MV-4-11 (cell line): ENCODE results near the gene GSTM2.
"Not testable (repeated sequence)": the region's sequence is repeated elsewhere in the genome, so short reads cannot be mapped to it uniquely, and the experiment has no call there.

Experiments
- DNase-seq: peaks from one replicate; lab custom pipeline; 2025; lab: John Stamatoyannopoulos, UW

Gene GSTM2

DNA sequence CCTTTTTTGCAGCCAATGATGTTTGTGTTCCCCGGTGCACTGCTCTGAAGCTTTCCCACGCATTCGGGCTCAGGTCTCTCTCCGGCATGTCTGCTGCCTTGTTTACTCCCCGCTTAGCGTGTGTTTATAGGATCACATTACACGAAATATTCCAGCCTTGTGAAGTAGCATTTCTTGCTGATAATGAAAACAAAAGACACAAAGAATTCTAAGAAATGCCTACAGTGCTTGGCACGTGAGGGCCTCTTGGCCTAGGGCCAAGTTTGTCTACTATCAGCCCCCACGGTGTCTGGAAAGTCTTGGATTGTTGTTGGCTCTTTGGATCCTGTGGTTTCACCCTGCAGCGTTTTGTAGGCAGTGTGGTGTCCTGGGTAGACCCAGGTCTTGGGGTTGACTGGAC, 23.2 kb upstream of the GSTM2 start:
- no peak for DNase-seq

DNA sequence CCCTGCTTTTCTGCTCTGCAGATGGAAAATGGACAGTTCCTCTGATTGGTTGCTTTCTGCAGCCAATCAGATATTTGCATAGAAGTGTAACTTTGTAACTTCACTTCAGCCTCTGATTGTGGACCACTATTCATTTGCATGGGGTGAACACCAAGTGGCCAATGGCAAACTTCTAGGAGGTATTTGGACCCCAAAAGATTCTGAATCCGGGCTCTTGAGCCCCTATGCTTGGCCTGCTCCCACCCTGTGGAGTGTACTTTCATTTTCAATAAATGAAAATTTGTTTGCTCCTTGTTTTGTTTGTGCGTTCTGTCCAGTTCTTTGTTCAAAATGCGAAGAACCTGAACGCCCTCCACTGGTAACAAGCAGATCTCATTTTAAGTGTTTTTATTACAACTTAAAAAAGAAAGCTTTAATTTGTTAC, 18.4 kb upstream of the GSTM2 start:
- peak; percentile 8 for DNase-seq

DNA sequence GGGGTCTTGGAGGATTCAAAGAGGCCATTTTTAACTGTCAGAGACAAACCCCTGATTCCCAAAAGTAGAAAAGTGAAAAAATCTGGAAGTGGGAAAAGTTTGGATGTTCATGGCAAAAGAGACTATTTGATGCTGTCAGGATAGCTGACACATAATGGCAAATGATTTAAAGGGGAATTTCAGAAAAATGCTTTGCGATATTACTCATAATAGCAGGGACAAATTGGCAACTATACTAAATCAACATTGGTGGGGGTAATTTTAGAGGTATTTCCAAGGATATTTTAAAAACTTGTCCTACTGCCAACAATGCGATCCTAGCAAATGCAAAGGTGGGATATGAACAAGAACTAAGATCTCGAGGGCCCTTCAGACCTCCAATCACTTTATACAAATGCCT, 17.2 kb upstream of the GSTM2 start:
- no peak for DNase-seq

DNA sequence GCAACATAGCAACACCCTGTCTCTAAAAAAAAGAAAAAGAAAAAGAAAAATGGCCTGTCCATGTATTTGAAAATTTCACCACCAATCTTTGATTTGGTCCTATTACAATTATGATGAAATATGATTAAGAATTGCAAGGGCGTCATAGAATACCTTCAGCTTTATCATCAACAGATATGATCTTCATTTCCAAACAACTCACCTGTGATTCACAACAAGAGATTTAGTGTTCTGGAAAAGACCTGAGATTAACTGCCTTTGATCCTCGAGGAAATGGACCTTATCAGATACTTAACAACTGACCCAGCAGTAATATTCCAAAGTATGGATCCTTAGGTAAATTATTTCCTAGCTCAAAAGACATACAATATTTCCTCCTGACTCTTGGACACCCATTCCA, 15.5 kb upstream of the GSTM2 start:
- DNase-seq, result no peak

DNA sequence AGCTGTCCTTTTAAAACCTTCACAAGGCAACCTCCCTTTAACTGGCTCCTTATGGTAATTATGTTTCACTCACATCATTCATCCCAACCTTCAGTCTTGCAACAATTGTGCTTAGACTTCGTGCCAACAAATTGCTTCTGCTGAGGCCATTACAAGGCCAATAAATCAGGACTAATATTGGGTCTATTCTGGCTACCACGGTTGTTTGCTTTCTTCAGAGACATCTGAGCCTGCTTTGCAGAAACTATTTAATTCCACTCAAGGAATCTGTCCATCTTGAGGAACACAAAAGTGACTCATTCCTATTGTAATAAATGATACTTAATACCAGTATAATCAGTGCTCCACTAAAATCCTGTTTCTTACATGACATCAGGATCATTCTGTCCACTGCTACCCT, 14.6 kb upstream of the GSTM2 start:
- no peak for DNase-seq

DNA sequence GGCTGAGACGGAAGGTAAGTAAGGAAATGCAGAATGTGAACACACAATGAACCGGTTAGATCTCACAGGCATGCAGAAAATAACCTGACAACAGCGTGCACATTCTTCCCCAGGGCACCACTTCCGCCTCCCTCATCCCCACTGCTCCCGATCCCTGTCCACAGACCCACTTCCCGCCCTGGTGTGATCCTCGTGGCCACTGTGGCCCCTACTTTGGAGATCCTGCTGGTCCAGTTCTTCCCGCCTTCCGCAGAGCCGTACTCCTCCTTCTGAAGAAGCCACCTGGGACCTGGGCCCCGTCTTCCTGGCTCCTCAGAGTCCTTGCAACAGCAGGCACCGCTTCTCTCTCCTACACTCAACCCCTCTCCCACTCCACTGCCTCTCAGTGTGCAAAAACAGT, 13.3 kb upstream of the GSTM2 start:
- DNase-seq, result no peak

DNA sequence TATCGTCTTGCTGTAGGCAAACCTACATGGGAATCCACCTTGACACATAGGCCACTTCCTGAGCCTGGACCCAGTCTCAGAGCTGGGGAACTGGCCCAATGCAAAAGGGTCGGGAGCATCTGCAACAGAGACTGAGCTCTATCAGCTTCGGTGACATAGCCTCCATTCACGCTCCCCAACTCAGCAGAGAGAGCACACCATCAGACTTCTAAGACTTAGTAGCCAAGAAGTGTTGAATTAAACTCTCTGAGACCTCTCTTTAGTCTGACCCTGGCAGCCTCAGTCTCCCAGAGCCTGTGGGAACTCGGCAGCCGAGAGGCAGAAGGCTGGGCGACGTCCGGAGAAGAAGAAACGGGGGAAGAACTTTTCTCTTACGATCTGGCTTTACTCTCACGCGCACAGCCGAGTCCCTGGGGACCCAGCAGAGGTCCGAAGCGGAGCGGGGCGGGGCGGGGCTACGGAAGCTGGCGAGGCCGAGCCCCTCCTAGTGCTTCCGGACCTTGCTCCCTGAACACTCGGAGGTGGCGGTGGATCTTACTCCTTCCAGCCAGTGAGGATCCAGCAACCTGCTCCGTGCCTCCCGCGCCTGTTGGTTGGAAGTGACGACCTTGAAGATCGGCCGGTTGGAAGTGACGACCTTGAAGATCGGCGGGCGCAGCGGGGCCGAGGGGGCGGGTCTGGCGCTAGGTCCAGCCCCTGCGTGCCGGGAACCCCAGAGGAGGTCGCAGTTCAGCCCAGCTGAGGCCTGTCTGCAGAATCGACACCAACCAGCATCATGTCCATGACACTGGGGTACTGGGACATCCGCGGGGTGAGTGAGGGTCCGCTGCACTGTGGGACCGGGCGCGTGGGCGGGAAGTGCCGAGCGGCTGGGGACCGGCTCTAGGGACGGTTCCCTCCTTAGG, 12.0 kb upstream of the GSTM2 start, which contains the start of gene GSTM4:
TSS of gene GSTM4 (plus strand) at position 485 of the 905 bp plus-strand sequence. CDS start at position 776, 291 bp downstream.
- peak; percentile 56 for DNase-seq

DNA sequence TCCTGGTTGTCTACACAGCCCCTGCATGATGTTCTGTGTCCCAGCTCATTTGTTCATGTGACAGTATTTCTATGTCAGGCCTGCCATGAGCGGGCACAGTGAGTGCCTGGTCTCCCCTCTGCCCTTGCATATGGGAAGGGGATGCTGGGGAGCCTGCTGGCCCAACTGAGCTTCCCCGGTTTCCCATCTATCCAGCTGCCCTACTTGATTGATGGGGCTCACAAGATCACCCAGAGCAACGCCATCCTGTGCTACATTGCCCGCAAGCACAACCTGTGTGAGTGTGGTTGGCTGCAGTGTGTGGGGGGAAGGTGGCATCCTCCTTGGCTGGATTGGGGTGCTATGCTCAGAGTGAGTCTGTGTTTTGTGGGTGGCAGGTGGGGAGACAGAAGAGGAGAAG, 10.5 kb upstream of the GSTM2 start:
- DNase-seq, result no peak

DNA sequence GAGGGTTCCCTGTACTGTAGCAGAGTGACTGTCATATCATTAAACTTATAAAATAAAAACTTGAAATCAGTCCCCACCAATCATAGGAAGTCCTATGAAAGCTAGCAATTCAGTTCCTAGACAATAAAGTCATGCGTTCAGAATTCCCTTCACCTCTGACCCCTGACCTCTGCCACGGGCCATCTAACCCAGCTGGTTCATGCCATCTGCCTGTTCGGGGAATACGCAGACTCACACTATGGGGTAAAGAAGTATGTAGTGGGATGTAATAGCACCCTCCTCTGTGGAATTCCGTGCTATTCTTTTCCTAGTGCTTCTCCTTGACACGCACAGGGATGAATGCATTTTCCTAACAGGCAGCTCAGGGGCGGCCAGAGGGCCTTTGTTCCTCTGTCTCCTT, 9.9 kb upstream of the GSTM2 start:
- no peak for DNase-seq

DNA sequence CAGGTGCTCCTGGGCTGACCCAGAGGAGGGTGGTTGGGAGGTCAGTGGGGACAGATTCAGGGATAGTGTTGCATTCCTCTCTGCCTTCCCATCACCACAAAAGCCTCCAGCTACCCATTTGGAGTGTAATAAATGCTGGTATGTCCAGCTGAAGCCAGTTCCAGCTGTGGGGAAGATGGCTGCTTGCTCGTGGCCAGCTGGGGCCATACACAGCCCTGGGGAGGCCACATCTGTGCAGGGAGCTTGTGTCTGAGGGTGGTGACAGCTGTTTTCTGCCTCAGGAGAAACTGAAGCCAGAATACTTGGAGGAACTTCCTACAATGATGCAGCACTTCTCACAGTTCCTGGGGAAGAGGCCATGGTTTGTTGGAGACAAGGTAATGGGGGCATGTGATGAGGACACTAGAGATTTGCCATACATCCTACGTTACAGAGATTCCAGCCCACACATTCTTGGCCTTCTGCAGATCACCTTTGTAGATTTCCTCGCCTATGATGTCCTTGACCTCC, 9.3 kb upstream of the GSTM2 start:
- peak; percentile 27 for DNase-seq

DNA sequence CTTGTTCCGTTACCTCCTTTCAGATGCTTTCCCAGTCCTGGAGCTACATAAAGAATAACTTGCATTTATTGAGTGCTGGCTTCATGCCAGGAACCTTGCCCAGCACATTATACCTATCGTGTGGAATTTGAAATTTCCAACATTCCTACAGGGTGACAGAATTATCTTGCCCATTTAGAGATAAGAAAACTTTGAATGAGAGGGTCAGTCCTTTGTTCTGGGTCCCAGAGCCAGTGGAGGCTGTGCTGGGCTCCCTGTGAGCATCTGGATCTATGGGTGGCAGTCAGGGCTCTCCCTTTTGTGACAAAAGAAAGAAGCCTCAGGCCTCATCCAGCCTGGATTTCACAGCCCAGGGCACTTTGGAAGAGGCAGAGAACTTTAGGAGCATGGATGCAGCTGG, 8.7 kb upstream of the GSTM2 start:
- DNase-seq, result no peak

DNA sequence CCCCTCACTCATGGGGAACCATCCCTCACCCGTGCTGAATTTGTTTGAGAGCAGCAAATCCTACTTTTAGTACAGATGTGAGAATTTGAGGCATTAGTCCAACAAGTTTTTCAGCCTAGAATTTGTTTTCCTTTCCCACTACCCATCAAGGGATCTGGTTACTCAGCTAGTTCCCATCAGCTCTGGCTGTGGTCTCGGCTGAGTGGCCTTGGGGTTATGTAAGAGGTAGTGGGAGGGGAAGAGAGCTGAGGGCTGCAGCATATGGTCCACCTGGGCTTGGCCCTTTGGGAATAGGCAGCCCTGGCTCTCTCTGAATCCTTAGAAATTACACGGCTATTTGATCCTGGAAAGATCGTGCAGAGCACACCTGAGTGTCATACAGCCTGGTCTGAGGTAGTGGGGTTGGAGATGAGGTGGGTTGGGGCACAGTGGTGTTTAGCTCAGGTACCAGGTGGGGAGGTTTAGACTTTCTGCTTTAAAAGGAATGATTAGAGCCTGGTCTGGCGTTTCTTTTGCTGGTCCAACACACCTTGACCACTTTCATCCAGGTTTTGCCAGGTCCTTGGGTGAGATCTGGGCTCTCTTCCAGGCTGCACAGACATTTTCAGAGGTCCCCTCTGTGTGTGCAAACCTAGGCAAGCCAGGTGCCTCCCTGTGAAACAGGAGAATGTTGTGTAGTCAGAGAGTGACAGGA, 7.7 kb upstream of the GSTM2 start:
- peak; percentile 65 for DNase-seq

DNA sequence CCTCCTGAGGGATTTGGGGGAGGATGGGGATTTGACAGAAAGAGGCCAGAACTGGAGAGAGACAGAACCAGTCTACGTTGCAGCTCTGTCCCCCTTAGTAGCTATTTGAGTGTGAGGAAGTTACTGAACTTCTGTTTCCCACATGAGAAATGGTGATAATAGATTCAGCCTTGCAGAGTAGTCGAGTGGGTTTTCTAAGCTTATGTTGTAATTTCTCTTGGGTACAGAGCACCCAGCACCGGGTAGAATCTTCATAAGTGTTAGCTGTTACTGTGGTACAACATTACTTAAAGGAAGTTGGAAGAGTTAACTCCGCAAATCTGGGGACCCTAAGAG, 7.2 kb upstream of the GSTM2 start:
- peak; percentile 61 for DNase-seq

DNA sequence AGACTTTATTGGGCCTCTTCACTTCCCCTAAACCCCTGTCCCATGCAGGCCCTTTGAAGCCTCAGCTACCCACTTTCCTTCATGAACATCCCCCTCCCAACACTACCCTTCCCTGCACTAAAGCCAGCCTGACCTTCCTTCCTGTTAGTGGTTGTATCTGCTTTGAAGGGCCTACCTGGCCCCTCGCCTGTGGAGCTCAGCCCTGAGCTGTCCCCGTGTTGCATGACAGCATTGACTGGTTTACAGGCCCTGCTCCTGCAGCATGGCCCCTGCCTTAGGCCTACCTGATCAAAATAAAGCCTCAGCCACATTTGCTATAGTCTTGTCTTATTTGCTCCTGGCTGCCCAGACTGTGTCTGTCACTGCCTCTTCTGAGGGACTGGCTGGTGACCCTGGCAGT, 6.5 kb upstream of the GSTM2 start:
- DNase-seq, result no peak

DNA sequence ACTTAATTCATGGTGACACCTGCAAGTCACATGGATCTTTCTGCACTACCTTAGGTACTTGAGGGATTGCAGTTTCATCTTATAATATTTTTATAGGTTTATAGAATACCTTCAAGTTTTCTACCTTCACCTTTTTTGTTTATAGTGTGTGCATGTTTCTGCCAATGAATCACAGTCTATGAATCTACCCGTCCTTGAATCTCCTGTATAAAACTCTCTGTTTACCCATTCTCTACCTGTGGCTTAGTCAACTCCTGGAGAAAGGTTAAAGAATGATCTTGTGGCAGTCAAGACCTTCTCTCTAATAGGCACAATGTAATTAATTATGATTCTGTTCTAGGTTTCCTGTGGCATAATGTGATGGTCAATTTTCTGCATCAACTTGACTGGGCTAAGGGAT, 3.2 kb upstream of the GSTM2 start:
- no peak for DNase-seq

DNA sequence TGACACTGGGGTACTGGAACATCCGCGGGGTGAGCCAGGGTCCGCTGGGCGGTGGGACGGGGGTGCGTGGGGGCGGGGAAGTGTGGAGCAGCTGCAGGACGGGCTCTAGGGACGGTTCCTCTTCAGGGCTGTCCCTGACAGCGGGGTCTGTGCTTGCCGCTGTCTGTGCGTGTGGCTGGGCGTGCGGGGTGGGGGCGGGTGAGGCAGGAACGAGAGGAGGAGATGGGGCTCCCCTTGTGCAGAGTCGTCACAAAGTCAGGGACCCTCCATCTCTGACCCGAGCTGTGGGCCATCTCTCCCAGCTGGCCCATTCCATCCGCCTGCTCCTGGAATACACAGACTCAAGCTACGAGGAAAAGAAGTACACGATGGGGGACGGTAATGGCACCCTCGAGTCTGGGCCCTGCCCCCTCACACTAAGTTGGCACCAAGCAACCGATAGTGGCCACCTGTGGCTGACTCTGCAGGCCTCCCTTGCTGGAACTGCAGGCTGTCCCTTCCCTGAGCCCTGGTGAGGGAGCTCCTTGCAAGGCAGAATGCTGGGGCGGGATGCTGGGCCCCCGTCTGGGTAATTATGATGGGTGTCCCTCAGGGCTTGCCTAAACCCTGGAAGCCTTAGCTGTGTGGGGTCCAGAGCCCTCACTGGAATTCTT, 392 bp downstream of the GSTM2 start:
- DNase-seq, result no peak

DNA sequence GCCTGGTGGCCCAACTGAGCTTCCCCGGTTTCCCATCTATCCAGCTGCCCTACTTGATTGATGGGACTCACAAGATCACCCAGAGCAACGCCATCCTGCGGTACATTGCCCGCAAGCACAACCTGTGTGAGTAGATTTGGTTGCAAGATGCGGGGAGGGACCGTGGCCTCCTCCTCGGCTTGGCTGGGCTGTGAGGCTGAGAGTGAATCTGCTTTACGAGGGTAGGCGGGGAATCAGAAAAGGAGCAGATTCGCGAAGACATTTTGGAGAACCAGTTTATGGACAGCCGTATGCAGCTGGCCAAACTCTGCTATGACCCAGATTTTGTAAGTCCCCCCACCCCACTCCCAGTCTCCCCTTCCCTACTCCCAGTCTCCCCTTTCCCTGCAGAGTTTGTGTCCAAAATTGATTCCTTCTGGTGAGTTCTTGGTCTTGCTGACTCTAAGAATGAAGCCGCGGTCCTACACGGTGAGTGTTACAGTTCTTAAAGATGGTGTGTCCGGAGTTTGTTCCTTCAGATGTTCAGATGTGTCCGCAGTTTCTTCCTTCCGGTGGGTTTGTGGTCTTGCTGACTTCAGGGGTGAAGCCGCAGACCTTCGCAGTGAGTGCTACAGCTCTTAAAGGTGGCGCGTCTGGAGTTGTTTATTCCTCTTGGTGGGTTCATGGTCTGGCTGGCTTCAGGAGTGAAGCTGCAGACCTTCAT, 1.5 kb downstream of the GSTM2 start:
- DNase-seq, result peak; percentile 64

DNA sequence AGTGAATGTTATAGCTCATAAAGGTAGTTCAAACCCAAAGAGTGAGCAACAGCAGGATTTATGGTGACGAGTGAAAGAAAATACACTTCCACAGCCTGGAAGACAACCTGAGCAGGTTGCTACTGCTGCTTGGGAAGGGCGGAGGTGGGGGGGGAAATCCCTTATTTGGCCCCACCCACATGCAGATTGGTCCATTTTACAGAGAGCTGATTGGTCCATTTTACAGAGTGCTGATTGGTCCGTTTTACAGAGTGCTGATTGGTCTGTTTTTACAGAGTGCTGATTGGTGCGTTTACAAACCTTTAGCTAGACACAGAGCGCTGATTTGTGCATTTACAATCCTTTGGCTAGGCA, 2.1 kb downstream of the GSTM2 start:
- DNase-seq, result not testable (repeated sequence)

DNA sequence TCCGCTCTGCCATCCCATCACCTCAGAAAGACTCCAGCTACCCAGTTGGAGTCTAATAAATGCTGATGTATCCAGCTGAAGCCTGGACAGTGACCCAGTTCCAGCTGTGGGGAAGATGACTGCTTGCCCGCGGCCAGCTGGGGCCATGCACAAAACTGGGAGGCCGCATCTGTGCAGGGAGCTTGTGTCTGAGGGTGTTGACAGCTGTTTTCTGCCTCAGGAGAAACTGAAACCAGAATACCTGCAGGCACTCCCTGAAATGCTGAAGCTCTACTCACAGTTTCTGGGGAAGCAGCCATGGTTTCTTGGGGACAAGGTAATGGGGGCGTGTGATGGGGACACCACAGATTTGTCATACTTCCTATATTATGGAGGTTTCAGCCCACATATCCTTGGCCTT, 3.2 kb downstream of the GSTM2 start:
- DNase-seq, result no peak

DNA sequence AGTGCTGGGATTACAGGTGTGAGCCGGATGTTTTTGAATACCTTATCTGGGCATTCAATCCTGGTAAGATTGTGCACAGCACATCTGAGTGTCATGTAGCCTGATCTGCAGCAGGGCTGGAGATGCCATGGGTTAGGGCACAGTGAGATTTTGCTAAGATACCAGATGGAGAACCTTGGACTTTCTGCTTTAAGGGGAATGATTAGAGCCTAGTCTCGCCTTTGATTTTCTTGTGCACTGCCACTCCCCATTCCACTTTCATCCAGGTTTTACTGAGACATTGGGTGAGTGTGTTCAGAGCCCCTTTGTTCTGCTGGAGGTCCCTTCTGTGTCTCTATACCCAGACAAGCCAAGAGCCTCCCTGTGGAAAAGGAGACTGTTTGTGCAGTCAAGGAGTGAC, 6.0 kb downstream of the GSTM2 start:
- DNase-seq, result not testable (repeated sequence)

DNA sequence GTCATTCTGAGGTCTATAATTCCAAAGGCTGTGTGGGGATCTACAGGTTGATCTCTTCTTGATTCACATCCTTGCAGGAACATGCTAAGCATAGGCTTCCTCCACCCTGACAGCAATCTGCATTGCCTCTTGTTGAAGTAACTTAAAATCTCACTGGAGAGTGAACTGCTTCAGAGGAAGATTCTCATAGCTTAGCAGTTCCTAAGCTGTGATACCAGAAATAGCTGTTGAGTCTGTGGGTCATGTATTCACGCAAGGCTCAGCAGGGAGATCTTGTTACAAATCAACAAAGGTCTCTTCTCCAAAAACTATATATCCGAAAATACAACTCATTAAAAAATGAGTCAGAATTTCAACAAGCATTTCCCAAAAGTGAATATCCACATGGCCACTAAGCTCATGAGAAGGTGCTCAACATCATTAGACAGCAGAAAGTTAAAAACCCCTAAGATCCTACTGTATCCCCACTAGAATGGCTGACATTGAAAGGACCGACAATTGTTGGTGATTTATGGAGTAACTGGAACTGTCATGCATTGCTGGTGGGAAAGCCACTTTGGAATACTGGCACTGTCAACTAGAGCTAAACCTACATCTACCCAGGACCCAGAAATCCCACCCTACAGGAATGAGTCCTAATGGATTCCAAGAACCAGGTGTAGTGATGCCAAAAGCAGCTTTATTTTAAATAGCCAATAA, 9.0 kb downstream of the GSTM2 start:
- not testable (repeated sequence) for DNase-seq

DNA sequence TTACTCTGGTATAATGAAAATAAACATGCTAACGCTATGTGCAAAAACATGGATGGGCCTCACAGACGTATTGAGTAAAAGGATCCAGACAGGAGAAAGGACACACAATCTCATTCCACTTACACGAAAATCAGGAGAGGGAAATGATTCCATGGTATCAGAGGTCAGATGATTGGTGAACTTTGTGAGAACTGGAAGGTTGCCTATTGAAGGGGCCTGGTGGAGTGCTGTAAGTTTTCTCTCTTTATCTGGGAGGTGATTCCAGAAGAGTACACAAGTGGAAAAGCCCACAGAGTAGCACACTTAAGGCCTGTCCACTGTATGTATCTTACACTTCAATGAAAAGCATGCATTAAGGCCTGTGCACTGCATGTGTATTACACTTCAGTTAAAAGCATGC, 9.6 kb downstream of the GSTM2 start:
- no peak for DNase-seq
